ENCODE measurements around the gene SLIT3.

SLIT3 gene

GRCh38 chr5:169243651-169244422, 57.1 kb downstream of the SLIT3 start:
- no peak for TF ChIP-seq CTCF (IDR thresholded peaks at IDR 0.05; ENCODE audit: unreplicated experiment in 3 of 3)
- Mint-ChIP-seq H3K4me3 (no peak overlapping the region), H3K27me3 (ENCODE audit: low read depth) (no peaks in the 10 kb centered on the region), H3K9me3 (peaks cover 21% of the 10 kb centered on the region), H3K27ac (no peak overlapping the region), H3K36me3 (ENCODE audit: low read depth) (peaks cover 67% of the 10 kb centered on the region), H3K4me1 (peaks cover under 1% of the 10 kb centered on the region)

GRCh38 chr5:169242849-169243186, 58.1 kb downstream of the SLIT3 start:
- Mint-ChIP-seq H3K9me3 (peaks cover 29% of the 10 kb centered on the region), H3K27me3 (ENCODE audit: low read depth) (no peaks in the 10 kb centered on the region), H3K36me3 (ENCODE audit: low read depth) (peaks cover 67% of the 10 kb centered on the region), H3K4me1 (no peaks in the 10 kb centered on the region), H3K27ac (no peak overlapping the region), H3K4me3 (no peak overlapping the region)
- TF ChIP-seq CTCF (IDR thresholded peaks at IDR 0.05; ENCODE audit: unreplicated experiment in 3 of 3), result no peak

- H3K4me3 Mint-ChIP-seq, result no peak overlapping the region
- TF ChIP-seq CTCF (IDR thresholded peaks at IDR 0.05; ENCODE audit: unreplicated experiment in 3 of 3), result no peak
- H3K27me3 Mint-ChIP-seq (ENCODE audit: low read depth), result no peaks in the 10 kb centered on the region
- H3K9me3 Mint-ChIP-seq, result peaks cover 32% of the 10 kb centered on the region
- H3K4me1 Mint-ChIP-seq, result no peaks in the 10 kb centered on the region
- H3K36me3 Mint-ChIP-seq (ENCODE audit: low read depth), result peaks cover 71% of the 10 kb centered on the region
- H3K27ac Mint-ChIP-seq, result no peak overlapping the region
Measured at GRCh38 chr5:169242175-169242848, 58.6 kb downstream of the SLIT3 start.

- TF ChIP-seq CTCF (IDR thresholded peaks at IDR 0.05; ENCODE audit: unreplicated experiment in 3 of 3), result no peak
- H3K36me3 Mint-ChIP-seq (ENCODE audit: low read depth), result peaks cover 8% of the 10 kb centered on the region
- peak overlapping the region in 2 of 3 experiments; percentile 18 to 54 for H3K27ac Mint-ChIP-seq
- peaks cover 17% of the 10 kb centered on the region for H3K4me1 Mint-ChIP-seq
- no peaks in the 10 kb centered on the region for H3K27me3 Mint-ChIP-seq (ENCODE audit: low read depth)
- H3K9me3 Mint-ChIP-seq, result peaks cover 8% of the 10 kb centered on the region
- no peak overlapping the region for H3K4me3 Mint-ChIP-seq
Measured at GRCh38 chr5:169229342-169229892, 71.5 kb downstream of the SLIT3 start.

GRCh38 chr5:169226895-169227294, 74.0 kb downstream of the SLIT3 start:
- no peak overlapping the region for H3K27ac Mint-ChIP-seq
- peaks cover 5% of the 10 kb centered on the region for H3K9me3 Mint-ChIP-seq
- H3K4me3 Mint-ChIP-seq, result no peak overlapping the region
- H3K27me3 Mint-ChIP-seq (ENCODE audit: low read depth), result no peaks in the 10 kb centered on the region
- H3K4me1 Mint-ChIP-seq, result peaks cover 38% of the 10 kb centered on the region
- no peaks in the 10 kb centered on the region for H3K36me3 Mint-ChIP-seq (ENCODE audit: low read depth)
- no peak for TF ChIP-seq CTCF (IDR thresholded peaks at IDR 0.05; ENCODE audit: unreplicated experiment in 3 of 3)

Data from nephron (organoid).